ENCODE results near the gene ALLC.
"Not testable (repeated sequence)": the region's sequence is repeated elsewhere in the genome, so short reads cannot be mapped to it uniquely, and the experiment has no call there.

The ALLC gene

GRCh38 chr2:3655871-3656761 lies 1.9 kb upstream of the ALLC start:
- no peak for DNase-seq (ENCODE audit: low read depth)

DNA sequence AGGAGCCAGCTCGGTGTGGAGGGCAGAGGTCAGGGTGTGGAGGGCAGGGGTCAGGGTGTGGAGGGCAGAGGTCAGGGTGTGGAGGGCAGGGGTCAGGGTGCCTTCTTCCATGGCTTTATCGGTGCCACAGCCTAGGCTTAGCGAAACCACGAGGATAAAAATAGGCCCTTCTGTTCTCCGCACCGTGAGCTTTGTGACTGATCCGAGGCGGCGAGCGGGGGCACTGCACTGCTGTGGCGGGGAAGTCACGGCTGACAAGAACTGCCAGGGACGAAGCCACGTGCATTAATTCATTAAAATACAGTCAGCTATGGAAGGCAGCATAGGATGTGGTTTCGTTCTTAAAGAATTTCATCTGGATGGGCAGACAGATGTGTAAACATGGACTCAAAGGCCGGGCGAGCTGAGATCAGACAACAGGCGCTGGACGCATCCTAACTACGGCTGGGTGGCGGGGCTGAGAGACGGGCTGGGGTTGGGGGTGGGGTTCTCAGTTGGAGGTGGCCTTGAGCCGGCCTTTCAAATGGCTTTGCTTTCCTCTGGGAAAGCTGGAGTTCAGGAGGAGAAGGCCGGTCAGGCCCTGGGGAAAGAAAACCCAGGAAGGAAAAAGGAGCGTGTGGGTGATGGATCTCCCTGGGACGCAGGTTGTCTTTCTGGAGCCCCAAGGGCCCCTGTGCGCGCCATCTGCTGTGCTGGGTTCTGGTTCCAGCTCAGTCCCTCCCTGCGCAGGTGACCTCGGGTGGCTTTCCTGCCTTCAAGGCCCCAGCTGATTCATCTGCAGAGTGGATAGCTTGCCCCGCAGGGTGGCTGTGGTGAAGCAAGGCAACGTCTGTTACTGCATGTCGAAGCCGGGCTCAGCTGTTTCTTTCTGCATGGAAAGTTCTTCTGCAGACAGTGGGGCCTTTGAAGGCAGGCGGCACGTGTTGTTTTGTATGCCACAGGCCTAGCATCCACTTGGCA lies 958 bp upstream of the ALLC start:
- no peak for DNase-seq (ENCODE audit: low read depth)

DNA sequence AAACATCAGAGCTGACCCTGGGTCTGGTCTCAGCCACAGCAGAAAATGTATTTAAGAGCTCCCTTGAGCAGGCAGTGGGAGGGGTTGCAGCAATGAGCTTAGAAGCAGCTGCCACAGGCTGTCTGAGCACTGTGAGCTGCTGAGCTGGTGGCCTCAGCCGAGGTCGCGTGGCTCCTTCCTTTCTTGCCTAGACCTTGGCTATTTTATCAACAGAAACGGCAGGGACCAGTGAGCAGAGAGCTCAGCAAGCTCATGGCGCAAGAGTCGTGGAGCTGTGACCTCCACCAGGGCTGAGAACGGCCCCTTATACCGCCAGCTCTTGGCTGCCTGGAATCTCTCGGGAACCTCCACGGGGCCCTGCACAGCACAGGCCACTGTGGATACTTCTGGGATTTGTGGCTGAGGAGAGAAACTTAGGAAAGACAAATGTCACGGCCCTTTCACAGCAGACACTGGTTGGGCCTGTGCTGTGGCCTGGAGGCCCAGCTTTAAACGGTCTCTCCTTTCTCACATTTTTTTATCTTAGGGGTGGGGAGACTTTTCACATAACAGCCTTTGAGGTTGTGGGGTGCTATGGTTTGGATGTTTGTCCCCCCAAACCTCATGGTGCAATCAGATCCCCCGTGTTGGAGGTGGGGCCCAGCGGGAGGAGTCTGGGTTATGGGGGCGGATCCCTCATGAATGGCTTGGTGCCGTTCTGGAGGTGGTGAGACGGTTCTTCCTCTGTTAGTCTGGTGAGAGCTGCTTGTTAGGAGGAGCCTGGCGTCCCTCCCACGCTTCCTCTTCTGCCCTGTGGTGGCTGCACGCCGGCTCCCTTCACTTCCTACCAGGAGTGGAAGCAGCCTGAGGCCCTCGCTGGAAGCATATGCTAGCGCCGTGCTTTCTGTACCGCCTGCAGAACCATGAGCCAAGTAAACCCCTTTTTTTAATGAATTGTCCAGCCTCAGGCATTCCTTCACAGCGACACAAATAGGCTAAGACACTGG lies 1.7 kb downstream of the ALLC start:
- no peak for DNase-seq (ENCODE audit: low read depth)

DNA sequence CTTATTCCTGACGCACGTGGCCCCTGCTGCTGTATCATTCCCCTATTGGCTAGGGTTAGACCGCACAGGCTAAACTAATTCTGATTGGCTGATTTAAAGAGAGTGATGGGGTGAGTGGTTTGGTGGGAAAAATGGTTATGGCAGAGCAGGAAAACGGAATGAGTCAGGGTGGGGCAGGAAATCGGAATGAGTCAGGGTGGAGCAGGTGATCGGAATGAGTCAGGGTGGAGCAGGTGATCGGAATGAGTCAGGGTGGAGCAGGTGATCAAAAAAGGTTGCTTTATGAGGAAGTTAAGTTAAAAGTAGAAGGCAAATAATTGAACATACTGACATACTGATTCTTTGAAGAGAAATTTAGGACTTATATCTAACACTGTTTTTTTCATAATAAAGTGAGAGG lies 2.6 kb downstream of the ALLC start:
- not testable (repeated sequence) for DNase-seq (ENCODE audit: low read depth)

DNA sequence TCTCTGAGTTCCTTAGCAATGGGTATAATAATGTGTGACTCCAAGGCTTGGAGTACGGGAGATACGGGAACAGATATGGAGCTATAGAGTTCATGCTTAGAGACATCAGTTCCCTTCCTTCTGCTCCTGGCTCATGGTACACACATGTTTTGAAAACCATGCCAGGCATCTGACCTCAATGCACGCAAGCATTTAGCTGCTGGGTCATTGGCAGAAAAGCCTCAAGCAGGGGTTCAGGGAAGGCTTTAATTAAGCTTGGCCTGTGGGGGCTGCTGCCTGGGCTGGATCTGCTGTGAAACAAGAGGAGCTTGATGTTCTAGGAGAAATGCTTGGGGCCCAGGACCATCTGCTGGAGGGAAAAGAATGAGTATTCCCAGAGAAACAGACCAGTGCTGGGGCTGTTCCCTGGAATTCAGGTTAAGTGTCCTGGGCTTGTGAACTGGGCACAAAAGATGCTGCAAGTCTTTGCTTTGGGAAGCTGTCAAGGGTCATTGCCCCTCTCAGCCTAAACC lies 3.2 kb downstream of the ALLC start:
- no peak for DNase-seq (ENCODE audit: low read depth)

DNA sequence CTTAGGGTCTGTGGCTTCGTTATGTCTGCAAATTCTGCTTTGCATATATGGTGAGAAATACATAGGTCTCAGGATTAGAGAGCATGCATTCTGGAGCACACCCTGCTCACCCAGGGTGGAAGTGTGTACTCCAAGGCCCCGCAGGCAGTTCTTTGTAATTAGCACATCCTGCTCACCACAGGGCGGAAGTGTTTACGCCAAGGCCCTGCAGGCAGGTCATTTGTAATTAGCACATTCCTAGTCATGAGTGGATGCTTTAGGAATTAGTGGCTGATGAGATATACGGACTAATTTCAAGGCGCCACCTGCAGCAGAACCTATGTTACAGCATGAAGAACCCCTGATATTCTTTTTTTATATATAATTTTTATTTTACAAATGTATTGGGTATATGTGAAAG lies 4.2 kb downstream of the ALLC start:
- no peak for DNase-seq (ENCODE audit: low read depth)

DNA sequence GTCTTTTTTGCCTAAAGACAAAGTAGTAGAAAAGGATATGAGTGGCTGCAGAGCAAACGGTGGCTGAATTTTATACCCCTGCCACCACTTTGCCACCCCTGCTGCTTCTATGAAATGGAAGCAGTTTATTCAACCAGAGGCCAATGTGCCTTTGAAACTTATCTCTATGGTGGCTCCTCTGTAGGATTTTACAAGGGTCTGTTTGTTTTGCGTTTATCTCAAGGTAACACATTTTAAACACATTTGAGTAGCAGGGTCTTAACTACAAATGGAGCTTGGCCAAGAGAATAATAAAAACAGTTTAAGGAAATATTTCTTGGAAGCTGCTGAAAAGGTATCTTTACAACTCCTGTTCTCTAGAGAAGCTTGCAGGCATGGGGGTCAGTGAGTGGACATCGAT lies 6.1 kb downstream of the ALLC start:
- DNase-seq (ENCODE audit: low read depth), result no peak

DNA sequence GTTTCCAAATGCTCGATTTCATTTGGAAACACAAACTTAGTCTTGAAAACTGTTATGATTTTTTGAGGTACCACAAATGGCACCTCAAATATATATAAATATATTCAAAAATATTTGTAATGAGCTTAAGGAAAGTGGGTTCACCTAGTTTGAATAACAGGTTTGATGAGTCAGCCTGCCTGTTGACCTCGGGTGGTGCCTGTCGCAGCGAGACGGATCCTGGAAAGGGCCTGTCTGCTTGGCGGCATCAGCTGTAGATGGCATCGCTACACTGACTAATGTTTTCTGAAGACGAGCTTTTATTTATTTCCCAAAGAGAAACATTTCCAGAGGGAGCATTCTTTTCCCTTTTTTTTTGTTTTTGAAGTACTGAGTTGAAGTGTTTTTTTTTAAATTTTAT lies 6.9 kb downstream of the ALLC start:
- DNase-seq (ENCODE audit: low read depth), result no peak

- no peak for DNase-seq (ENCODE audit: low read depth)
Measured at GRCh38 chr2:3665886-3666612, 8.0 kb downstream of the ALLC start.

GRCh38 chr2:3666613-3666975 lies 8.6 kb downstream of the ALLC start:
- no peak for DNase-seq (ENCODE audit: low read depth)

- no peak for DNase-seq (ENCODE audit: low read depth)
Measured at GRCh38 chr2:3667151-3667631, 9.2 kb downstream of the ALLC start.

DNA sequence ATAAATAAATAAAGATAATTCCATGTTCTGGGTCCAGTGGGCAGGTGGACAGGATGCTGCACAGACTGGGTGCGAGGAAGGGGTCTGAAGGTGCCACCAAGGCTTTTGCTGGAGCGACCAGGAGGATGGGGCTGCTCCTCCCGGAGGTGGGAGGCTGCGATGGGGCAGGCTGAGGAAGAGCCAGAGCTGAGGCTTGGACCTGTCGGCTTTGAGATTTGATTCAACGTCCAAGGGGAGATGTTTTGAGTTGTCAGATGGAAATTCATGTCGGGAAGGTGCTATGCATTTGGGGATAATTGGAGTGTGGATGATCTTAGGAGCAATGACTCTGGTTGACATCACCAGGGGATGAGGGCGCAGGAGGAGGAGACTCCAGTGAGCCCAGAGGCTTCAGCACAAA lies 11.7 kb downstream of the ALLC start:
- DNase-seq (ENCODE audit: low read depth), result no peak

DNA sequence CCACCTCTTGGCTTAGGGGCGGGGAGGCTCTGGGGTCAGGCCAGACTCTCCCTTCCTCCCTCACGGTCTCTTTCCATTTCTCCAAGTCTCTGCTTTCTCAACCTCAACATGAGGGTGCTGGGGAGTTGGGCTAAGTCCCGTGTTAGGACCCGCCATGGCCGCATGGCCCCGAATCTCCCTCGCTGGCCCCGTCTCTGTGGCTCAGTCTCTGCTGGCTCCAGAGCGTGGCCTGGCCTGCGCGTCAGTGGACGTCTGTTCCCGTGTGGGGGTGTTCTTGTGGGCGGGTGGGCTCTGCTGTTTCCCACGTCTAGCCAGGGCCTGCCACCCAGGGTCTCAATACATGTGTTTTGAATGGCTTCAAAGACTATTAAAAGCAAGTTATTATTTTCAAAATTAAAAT lies 12.4 kb downstream of the ALLC start:
- DNase-seq (ENCODE audit: low read depth), result no peak

GRCh38 chr2:3670941-3671340 lies 12.9 kb downstream of the ALLC start:
- DNase-seq (ENCODE audit: low read depth), result no peak

DNA sequence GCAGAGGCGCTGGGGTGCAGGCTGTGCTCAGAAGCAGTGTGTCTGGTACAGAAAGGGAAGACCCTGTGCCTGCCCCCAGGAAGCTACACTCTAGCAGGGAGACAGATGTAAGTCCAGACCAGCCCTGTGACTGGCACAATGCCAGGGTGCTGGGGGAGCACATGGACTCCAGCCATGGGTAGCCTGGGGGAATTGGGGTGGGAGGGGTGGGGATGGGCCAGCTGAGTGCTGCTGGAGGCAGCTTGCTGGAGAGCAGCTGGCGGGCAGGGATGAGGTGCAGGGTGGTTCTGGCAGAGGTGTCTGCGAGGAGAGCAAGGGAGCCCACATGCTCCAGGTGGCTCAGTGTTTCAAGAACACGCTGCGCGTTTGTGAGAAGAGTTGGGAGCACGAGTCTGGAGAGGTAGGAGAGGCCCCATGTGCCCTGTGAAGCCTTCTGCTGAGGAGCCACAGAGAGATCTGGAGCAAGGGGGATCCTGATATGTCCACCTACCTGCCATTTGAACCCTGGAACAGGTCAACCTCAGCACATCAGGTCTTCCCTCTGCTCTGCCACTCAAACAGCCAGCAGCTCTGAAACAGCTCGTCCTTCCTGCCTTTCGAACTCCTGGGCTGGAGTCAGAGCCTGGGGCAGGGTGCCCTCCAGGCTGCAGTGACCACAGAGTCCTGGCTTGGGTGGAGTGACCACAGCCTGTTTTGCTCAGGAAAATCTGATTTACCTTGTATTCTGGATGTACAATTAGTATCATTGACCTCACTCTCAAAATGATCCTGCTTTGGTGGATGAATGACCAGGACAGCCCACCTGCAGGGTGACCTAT lies 15.1 kb downstream of the ALLC start:
- no peak for DNase-seq (ENCODE audit: low read depth)

- DNase-seq (ENCODE audit: low read depth), result no peak
Measured at GRCh38 chr2:3674066-3674845, 16.3 kb downstream of the ALLC start.

- DNase-seq (ENCODE audit: low read depth), result no peak
Measured at GRCh38 chr2:3675687-3676086, 17.7 kb downstream of the ALLC start.

- no peak for DNase-seq (ENCODE audit: low read depth)
Measured at GRCh38 chr2:3677436-3677835, 19.4 kb downstream of the ALLC start.

GRCh38 chr2:3678212-3678611 lies 20.2 kb downstream of the ALLC start:
- DNase-seq (ENCODE audit: low read depth), result no peak
